Activated CD8-positive, alpha-beta memory T cell treated with anti-CD3 and anti-CD28 coated beads, Interleukin-2, amount 50 U/mL, for 48 hours (primary cell): ENCODE data around the gene NARS2.
"Not testable (repeated sequence)": the region's sequence is repeated elsewhere in the genome, so short reads cannot be mapped to it uniquely, and the experiment has no call there.

ENCODE experiments used
- DNase-seq: peaks from one replicate; pipeline ENCODE4 v3.0.0-alpha.2; 2020

NARS2 gene

GRCh38 chr11:78539506-78539905 lies 35.2 kb downstream of the NARS2 start:
- no peak for DNase-seq

- no peak for DNase-seq
These were observed 37.7 kb downstream of the NARS2 start for GRCh38 chr11:78536933-78537332.

- no peak for DNase-seq
These were observed 38.7 kb downstream of the NARS2 start for GRCh38 chr11:78535920-78536319.

- no peak for DNase-seq
These were observed 39.6 kb downstream of the NARS2 start for GRCh38 chr11:78535027-78535426.

GRCh38 chr11:78533399-78533798 lies 41.3 kb downstream of the NARS2 start:
- DNase-seq = no peak

- DNase-seq = no peak
These were observed 41.7 kb downstream of the NARS2 start for GRCh38 chr11:78532991-78533390.

GRCh38 chr11:78526497-78527146 lies 48.0 kb downstream of the NARS2 start:
- no peak for DNase-seq

- DNase-seq = no peak
These were observed 48.9 kb downstream of the NARS2 start for GRCh38 chr11:78525720-78526119.

- DNase-seq = no peak
These were observed 54.4 kb downstream of the NARS2 start for GRCh38 chr11:78520230-78520629.

GRCh38 chr11:78516281-78516680 lies 58.4 kb downstream of the NARS2 start:
- DNase-seq = no peak

GRCh38 chr11:78514922-78515502 lies 59.7 kb downstream of the NARS2 start:
- no peak for DNase-seq

- not testable (repeated sequence) for DNase-seq
These were observed 61.6 kb downstream of the NARS2 start for GRCh38 chr11:78513085-78513484.

GRCh38 chr11:78510597-78510996 lies 64.1 kb downstream of the NARS2 start:
- no peak for DNase-seq

- DNase-seq = no peak
These were observed 64.6 kb downstream of the NARS2 start for GRCh38 chr11:78510025-78510596.

- no peak for DNase-seq
These were observed 70.0 kb downstream of the NARS2 start for GRCh38 chr11:78504708-78505107.

GRCh38 chr11:78504181-78504580 lies 70.5 kb downstream of the NARS2 start:
- DNase-seq = no peak

- no peak for DNase-seq
These were observed 74.7 kb downstream of the NARS2 start for GRCh38 chr11:78499971-78500370.

GRCh38 chr11:78497293-78497692 lies 77.4 kb downstream of the NARS2 start:
- no peak for DNase-seq

GRCh38 chr11:78493413-78493975 lies 81.2 kb downstream of the NARS2 start:
- DNase-seq = no peak

- no peak for DNase-seq
These were observed 81.7 kb downstream of the NARS2 start for GRCh38 chr11:78492973-78493372.

GRCh38 chr11:78489184-78489583 lies 85.5 kb downstream of the NARS2 start:
- DNase-seq = no peak

GRCh38 chr11:78478536-78478935 lies 96.1 kb downstream of the NARS2 start:
- DNase-seq = no peak

GRCh38 chr11:78476066-78476465 lies 98.6 kb downstream of the NARS2 start:
- DNase-seq = no peak

- no peak for DNase-seq
These were observed 100.2 kb downstream of the NARS2 start for GRCh38 chr11:78474451-78474850.
